ENCODE measurements around the gene SIVA1. TPM values are rescaled to one million over a fixed set of nuclear protein-coding genes. Genes with fewer than 3 reads are reported as not detected.

The SIVA1 gene
- total and polyA plus RNA-seq, 2 of the 8 experiments (the other 6 are each of a cell fraction or from before 2014, with no cell fraction given): 123 to 589 TPM

DNA sequence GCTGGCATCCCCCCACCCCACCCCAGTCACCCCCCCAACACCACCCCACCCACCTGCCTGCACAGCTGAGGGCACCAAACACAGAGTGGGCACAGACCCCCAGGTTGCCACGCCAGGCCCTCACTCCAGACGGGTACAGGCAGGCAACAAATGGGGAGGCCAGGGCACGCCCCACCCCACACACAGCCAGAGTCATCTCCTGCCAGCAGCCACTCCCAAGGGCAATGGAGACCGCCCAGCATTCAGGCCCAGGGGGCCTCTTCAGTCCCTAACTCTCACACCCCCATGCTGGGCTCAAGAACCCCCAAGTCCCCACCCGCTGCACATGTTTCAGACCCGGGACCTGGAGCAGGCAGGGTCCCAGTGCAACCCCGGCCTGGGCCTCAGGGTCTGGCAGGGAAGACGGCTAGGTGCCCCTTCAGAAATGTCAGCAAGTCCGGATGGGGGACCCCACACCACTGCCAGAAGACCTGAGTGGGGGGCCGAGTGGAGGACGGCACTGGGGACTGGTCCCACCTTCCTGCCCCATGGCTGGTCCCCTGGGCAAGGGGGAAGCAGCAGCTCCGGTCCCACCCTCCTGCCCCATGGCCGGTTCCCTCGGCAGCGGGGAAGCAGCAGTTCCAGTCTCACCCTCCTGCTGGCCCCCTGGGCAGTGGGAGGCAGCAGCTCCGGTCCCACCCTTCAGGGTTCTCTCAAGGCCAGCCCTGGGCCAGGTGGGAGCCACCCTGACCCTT, 30.7 kb downstream of the SIVA1 start:
- Histone ChIP-seq H3K56ac (replicated peaks; ENCODE audit: insufficient read length, low read depth, low read length) (no peak overlapping the region), H3K4me1 (replicated peaks in 1 of 4; ENCODE audit: control insufficient read depth in 3 of 4, insufficient read depth in 4 of 4, low read length in 3 of 4) (no peaks in the 10 kb centered on the region), H3K18ac (ENCODE audit: extremely low read depth, low read length) (no peak overlapping the region), H3K27me3 (replicated peaks in 1 of 4; ENCODE audit: control insufficient read depth in 3 of 4, extremely low read depth in 1 of 4, insufficient read depth in 3 of 4, low read length in 3 of 4) (no peaks in the 10 kb centered on the region), H3K79me2 (ENCODE audit: control insufficient read depth in 1 of 2, insufficient read depth in 2 of 2, low read length in 2 of 2) (no peaks in the 10 kb centered on the region), H2BK5ac (ENCODE audit: low read depth, low read length) (no peak overlapping the region), H3K4me2 (ENCODE audit: insufficient read depth in 1 of 2, low read depth in 2 of 2, low read length in 2 of 2) (no peak overlapping the region), H3K4ac (replicated peaks; ENCODE audit: insufficient read length, low read depth, low read length) (no peak overlapping the region), H3K23ac (ENCODE audit: insufficient read length) (no peak overlapping the region), H2BK120ac (replicated peaks; ENCODE audit: low read depth, low read length) (no peak overlapping the region), H3K14ac (ENCODE audit: insufficient read length) (no peak overlapping the region), H3K9ac (replicated peaks in 1 of 4; ENCODE audit: extremely low read depth in 1 of 4, low read depth in 3 of 4, low read length in 3 of 4) (no peak overlapping the region), H3K9me3 (ENCODE audit: insufficient read depth in 2 of 2, low read depth in 1 of 2, low read length in 1 of 2) (no peaks in the 10 kb centered on the region), H3K23me2 (ENCODE audit: low read depth, low read length) (no peaks in the 10 kb centered on the region), H2BK15ac (ENCODE audit: low read length) (no peak overlapping the region), H3K4me3 (ENCODE audit: extremely low read depth in 1 of 4, insufficient read depth in 2 of 4, low read depth in 3 of 4, low read length in 4 of 4) (no peak overlapping the region), H4K8ac (ENCODE audit: extremely low read depth, insufficient read depth, low read length) (no peak overlapping the region), H4K5ac (ENCODE audit: insufficient read length, low read depth, low read length) (no peak overlapping the region), H2AK5ac (ENCODE audit: low read depth, low read length) (no peak overlapping the region), H2BK12ac (ENCODE audit: low read depth, low read length) (no peak overlapping the region), H3K79me1 (ENCODE audit: low read depth, low read length) (no peaks in the 10 kb centered on the region; the same call in 1 of the 2 replicates), H2BK20ac (ENCODE audit: low read length) (no peak overlapping the region), H2AFZ (ENCODE audit: low read length) (no peak overlapping the region), H4K91ac (replicated peaks; ENCODE audit: insufficient read length, low read length) (no peak overlapping the region), H4K20me1 (replicated peaks in 1 of 2; ENCODE audit: control insufficient read depth in 1 of 2, insufficient read depth in 2 of 2, low read length in 2 of 2) (peaks cover 15 to 16% of the 10 kb centered on the region in 2 experiments), H3K27ac (ENCODE audit: low read depth, low read length) (no peak overlapping the region), H3K36me3 (ENCODE audit: control insufficient read depth in 2 of 4, insufficient read depth in 4 of 4, low read length in 3 of 4) (no peaks in the 10 kb centered on the region)
- no peak for TF ChIP-seq EP300 (IDR thresholded peaks at IDR 0.05; ENCODE audit: borderline replicate concordance in 1 of 2, low read depth in 2 of 2, low read length in 2 of 2)
- no peak for TF ChIP-seq TAF7 (optimal IDR thresholded peaks at IDR 0.05; ENCODE audit: borderline replicate concordance, low read depth, low read length)
- no peak for TF ChIP-seq SIX5 (IDR thresholded peaks at IDR 0.05; ENCODE audit: low read depth, low read length)
- TF ChIP-seq HDAC2 (IDR thresholded peaks at IDR 0.05; ENCODE audit: borderline replicate concordance in 1 of 2, low read depth in 2 of 2, low read length in 2 of 2): no peak
- TF ChIP-seq EGR1 (IDR thresholded peaks at IDR 0.05; ENCODE audit: borderline replicate concordance, low read depth, low read length): no peak
- FAIRE-seq: no peak
- POLR2A ChIA-PET (ENCODE audit: partially characterized antibody): no interaction called here
- CTCF ChIA-PET (ENCODE audit: partially characterized antibody): interaction anchor here (4.0 kb wide), 1 partner anchor 14 kb away, joined by 28 read pairs; no protein-coding TSS in a partner anchor
- 99% methylated on average over 15 of the region's 16 CpGs; no CpG with 5 or more reads in 1 of the 2 experiments for WGBS, 2 experiments (ENCODE audit: extremely low coverage in 1 of 2, insufficient coverage in 1 of 2, insufficient read length in 1 of 2, insufficient replicate concordance in 2 of 2, low coverage in 1 of 2, low lambda C conversion rate in 2 of 2, missing lambda C conversion rate in 1 of 2)
- no peak for DNase-seq (ENCODE audit: low read depth in 1 of 2, low spot score in 2 of 2)
